AG04449 (cell line): Measurements from ENCODE around the gene STUB1.

Source experiments
- CTCF ChIA-PET: fragments of 350-600 bp; formaldehyde crosslinking; extraction: SDS; loops from one replicate; lab custom pipeline; 2021; ENCODE audit warnings: antibody characterized with exemption; lab: Yijun Ruan, JAX
- POLR2A ChIA-PET: fragments of 400-600, 350-600 bp; formaldehyde crosslinking; extraction: SDS; loops from one replicate; lab custom pipeline; 2020; ENCODE audit warnings: antibody characterized with exemption, inconsistent platforms; lab: Yijun Ruan, JAX
- DNase-seq: peaks from one replicate; pipeline ENCODE4 v3.0.0-alpha.2; 2010; ENCODE audit warnings: low read depth, low spot score
- H3K4me3 ChIP-seq: 2 replicates; pipeline ENCODE4 v1.5.1; 2011; ENCODE audit warnings: low read depth, mild to moderate bottlenecking, control low read depth, low read length
- CTCF ChIP-seq: IDR thresholded peaks from one replicate; pipeline ENCODE4 v1.5.1; 2011; ENCODE audit warnings: mild to moderate bottlenecking, moderate library complexity, low read length, control low read depth, inconsistent platforms; ENCODE audit not compliant: insufficient read depth; ENCODE audit errors: missing control alignments

The STUB1 gene

DNA sequence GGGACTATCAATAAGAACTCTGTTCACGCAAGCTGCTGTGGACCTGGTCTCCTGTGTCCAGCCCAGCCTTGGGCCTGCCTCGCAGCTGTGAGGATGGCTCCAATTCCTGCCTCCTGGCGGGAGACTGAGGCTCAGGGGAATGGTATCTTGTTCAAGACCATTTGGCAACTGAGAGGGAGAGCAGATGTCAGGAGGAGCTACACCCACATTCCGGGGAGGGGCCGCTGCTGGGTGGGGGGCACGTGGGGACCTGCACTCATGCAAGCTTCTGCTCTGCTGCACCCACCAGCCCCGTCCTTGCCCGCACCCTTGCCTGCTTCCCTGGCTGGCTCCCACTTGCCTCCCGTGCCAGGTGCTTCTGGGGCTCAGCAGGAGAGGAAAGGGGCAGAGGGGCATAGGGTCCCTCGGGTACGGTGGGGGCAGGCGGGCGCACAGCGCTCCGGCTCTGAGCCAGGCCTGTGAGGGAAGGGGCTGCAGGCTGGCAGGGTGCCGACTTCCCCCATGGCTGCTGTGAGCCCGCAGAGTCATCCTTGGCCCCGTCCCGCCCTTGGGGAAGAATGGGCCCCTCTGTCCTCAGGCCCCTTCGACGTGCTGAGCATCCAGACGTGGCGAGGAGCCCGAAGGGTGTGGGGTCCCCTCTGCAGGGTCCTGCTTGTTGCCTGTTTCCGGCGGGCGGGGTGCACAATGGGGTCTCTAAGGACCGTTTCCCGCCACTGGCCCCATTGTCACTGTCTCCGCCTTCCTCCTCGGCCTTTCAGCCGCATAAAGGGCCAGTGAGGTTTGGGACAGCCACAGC is 37.4 kb downstream of the STUB1 start:
- no peak overlapping the region for H3K4me3 ChIP-seq
- ChIA-PET POLR2A (no interaction called here), CTCF (interaction anchor here (1.0 to 10.1 kb wide), 2 partner anchors 68 to 139 kb away, joined by 3 to 210 read pairs; partner anchors contain the start of genes CHTF18 and RPUSD1)
- no peak for TF ChIP-seq CTCF
- no peak for DNase-seq

DNA sequence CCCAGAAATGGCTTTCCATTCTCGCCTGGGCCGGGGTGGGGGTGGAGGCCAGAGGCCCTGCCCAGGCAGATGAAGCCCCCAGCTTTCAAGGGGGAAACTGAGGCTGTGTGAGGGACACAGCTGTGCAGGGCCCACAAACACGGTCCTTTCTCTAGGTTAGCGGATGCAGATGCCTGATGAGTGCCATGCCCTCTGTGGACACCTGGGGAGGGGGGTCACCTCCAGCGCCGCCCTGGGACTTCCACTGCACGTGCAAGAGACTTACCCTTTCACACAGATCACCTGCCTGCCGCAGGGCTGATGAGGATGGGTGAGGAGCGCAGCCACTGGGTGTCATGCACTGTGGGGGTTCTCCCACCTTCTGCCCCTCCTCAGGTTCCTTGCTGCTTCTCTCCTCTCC is 38.2 kb downstream of the STUB1 start:
- ChIA-PET CTCF (interaction anchor here (3.4 kb wide), 1 partner anchor 68 kb away, joined by 25 read pairs; no protein-coding TSS in a partner anchor), POLR2A (no interaction called here)
- H3K4me3 ChIP-seq = no peak overlapping the region
- no peak for DNase-seq
- TF ChIP-seq CTCF = no peak

DNA sequence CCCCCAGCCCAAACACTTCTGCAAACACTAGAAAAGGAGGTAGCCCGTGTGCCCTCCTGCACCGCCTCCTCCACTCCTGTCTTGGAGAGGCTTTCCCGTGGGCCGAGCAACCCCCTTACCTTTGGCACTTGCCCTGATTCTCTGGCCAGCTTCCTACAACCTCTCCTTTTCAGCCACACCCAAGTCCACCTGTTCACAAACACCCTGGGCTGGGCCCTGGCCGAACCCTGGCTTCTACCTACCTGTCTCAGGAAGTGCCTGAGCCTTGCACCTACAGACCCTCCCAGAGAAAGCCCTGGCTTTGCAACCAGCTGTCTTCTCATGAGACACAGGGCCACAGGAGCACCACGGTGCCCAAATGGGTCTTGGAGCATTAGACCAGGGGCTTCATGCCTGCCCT is 38.7 kb downstream of the STUB1 start:
- ChIA-PET CTCF (interaction anchor here (0.7 to 3.4 kb wide), 7 partner anchors 9 to 457 kb away, joined by 3 to 25 read pairs (median 6); no protein-coding TSS in a partner anchor), POLR2A (interaction anchor here (0.9 kb wide), 1 partner anchor 70 kb away, joined by 3 read pairs; the partner anchor contains the start of genes CHTF18 and RPUSD1)
- no peak for DNase-seq
- no peak for TF ChIP-seq CTCF
- H3K4me3 ChIP-seq = no peak overlapping the region

DNA sequence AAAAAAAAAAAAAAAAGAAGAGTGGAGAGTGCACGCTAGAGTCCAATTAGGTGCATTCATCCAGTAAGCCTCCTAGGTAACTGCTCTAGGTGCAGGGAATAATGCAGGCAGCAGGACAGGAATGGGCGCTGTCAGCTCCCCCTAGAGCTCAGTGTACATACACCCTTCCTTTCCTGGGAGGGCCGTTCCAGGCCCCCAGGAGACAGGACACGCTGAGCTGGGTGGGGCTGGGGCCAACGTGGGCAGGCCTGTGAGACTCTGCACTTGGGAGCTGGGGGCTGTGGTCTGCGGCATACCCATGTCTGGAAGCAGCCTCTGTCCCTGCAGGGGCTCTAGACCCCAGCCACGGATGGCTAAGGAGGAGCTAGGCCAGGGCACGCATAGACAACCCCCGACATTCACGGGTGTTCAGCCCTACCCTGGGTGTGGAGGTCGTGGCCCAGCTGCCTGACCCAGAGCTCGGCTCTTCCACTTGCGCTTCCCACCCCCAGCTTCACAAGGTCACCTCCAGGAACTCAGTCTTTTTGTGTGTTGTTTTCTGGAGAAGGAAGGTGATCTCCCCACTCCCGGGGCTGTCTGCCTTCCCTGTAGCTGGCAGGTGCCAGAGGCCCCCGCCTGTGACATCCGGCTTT is 39.7 kb downstream of the STUB1 start:
- CTCF ChIA-PET = interaction anchor here (0.6 to 3.4 kb wide), 18 partner anchors 8 to 456 kb away, joined by 3 to 25 read pairs (median 4); partner anchors contain the start of gene CIAO3
- TF ChIP-seq CTCF = peak; percentile 29
- DNase-seq = no peak
- peak overlapping the region; percentile 75 for H3K4me3 ChIP-seq
- POLR2A ChIA-PET = interaction anchor here (0.9 to 1.5 kb wide), 4 partner anchors 10 to 69 kb away, joined by 3 to 7 read pairs (median 4); partner anchors contain the start of genes CHTF18 and RPUSD1

DNA sequence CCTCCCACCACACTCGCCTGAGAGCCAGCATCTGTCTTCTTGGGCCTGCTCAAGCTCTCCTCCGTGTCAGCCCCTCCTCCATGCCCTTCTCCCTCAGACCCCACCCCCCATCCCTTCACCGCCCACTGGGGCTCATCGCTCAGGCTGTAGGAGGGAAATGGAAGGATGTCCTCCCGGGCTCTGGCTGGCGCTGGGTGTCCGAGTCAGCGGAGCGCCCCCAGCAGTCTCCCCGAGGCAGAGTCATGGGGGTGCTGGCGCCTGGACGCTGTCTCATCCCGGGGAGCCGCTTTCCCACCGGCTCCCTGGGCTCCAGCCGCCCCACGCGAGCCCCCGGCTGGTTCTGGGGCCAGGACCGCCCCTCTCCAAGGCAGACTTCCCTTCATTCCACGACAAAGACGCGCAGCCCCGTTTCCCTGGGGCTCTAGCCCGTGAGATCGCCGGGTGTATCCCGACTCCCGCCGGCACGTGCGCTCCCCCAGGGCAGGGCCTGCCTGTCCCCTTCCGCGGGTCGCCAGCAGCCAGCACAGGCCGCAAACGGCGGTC is 40.3 kb downstream of the STUB1 start:
- TF ChIP-seq CTCF = peak; percentile 52
- ChIA-PET CTCF (interaction anchor here (0.6 to 3.4 kb wide), 16 partner anchors 8 to 335 kb away, joined by 3 to 25 read pairs (median 4); partner anchors contain the start of gene CIAO3), POLR2A (interaction anchor here (1.0 to 1.5 kb wide), 3 partner anchors 9 to 34 kb away, joined by 3 to 7 read pairs (median 5); no protein-coding TSS in a partner anchor)
- no peak for DNase-seq
- H3K4me3 ChIP-seq = peak overlapping the region; percentile 75
